Measurements from ENCODE around the gene RTP3. TPM values are rescaled to one million over a fixed set of nuclear protein-coding genes. Genes with fewer than 3 reads are reported as not detected.
"Not testable (repeated sequence)": the region's sequence is repeated elsewhere in the genome, so short reads cannot be mapped to it uniquely, and the experiment has no call there.

RTP3 gene
- total and polyA plus RNA-seq, 4 donors = not detected

- ATAC-seq (ENCODE audit: insufficient read depth, low FRiP score) (no peak), DNase-seq (no peak)
- no peaks in the 10 kb centered on the region for H3K27me3 ChIP-seq (ENCODE audit: control insufficient read depth in 3 of 3, insufficient read depth in 3 of 3, low read length in 2 of 3)
- 93 to 94% methylated on average over 5 of the region's 5 CpGs for WGBS, 2 donors
- no peaks in the 10 kb centered on the region for H3K36me3 ChIP-seq (ENCODE audit: control insufficient read depth in 4 of 4, insufficient read depth in 4 of 4, low read length in 4 of 4)
- H3K9ac ChIP-seq (ENCODE audit: insufficient read depth in 1 of 2, low read length in 2 of 2) = no peak overlapping the region
- no peak overlapping the region for H3K27ac ChIP-seq (ENCODE audit: low read depth in 1 of 2, low read length in 1 of 2)
- no peak overlapping the region for H3K4me3 ChIP-seq
- no peaks in the 10 kb centered on the region for H3K9me3 ChIP-seq (ENCODE audit: control insufficient read depth in 4 of 4, insufficient read depth in 3 of 4, low read length in 3 of 4)
- peaks cover 0 to 3% (median 0%) of the 10 kb centered on the region in 5 donors for H3K4me1 ChIP-seq (ENCODE audit: control insufficient read depth in 5 of 5, insufficient read depth in 5 of 5, low read length in 5 of 5)
- TF ChIP-seq CTCF (IDR thresholded peaks at IDR 0.05; ENCODE audit: control extremely low read depth, extremely low read depth) = no peak
These were observed 38.0 kb downstream of the RTP3 start for GRCh38 chr3:46535746-46536145.

GRCh38 chr3:46536758-46537157 is 39.0 kb downstream of the RTP3 start:
- ATAC-seq (ENCODE audit: insufficient read depth, low FRiP score) (no peak), DNase-seq (no peak)
- Histone ChIP-seq H3K4me1 (ENCODE audit: control insufficient read depth in 5 of 5, insufficient read depth in 5 of 5, low read length in 5 of 5) (peaks cover 0 to 3% (median 0%) of the 10 kb centered on the region in 5 donors), H3K36me3 (ENCODE audit: control insufficient read depth in 4 of 4, insufficient read depth in 4 of 4, low read length in 4 of 4) (no peaks in the 10 kb centered on the region), H3K27me3 (ENCODE audit: control insufficient read depth in 3 of 3, insufficient read depth in 3 of 3, low read length in 2 of 3) (no peaks in the 10 kb centered on the region), H3K9ac (ENCODE audit: insufficient read depth in 1 of 2, low read length in 2 of 2) (no peak overlapping the region), H3K27ac (ENCODE audit: low read depth in 1 of 2, low read length in 1 of 2) (no peak overlapping the region), H3K9me3 (ENCODE audit: control insufficient read depth in 4 of 4, insufficient read depth in 3 of 4, low read length in 3 of 4) (no peaks in the 10 kb centered on the region), H3K4me3 (no peak overlapping the region)
- no peak for TF ChIP-seq CTCF (IDR thresholded peaks at IDR 0.05; ENCODE audit: control extremely low read depth, extremely low read depth)

GRCh38 chr3:46537316-46537715 is 39.5 kb downstream of the RTP3 start:
- H3K9ac ChIP-seq (ENCODE audit: insufficient read depth in 1 of 2, low read length in 2 of 2) = no peak overlapping the region
- no peak for DNase-seq
- H3K36me3 ChIP-seq (ENCODE audit: control insufficient read depth in 4 of 4, insufficient read depth in 4 of 4, low read length in 4 of 4) = no peaks in the 10 kb centered on the region
- H3K4me3 ChIP-seq = no peak overlapping the region
- ATAC-seq (ENCODE audit: insufficient read depth, low FRiP score) = no peak
- peaks cover 0 to 3% (median 0%) of the 10 kb centered on the region in 5 donors for H3K4me1 ChIP-seq (ENCODE audit: control insufficient read depth in 5 of 5, insufficient read depth in 5 of 5, low read length in 5 of 5)
- H3K27ac ChIP-seq (ENCODE audit: low read depth in 1 of 2, low read length in 1 of 2) = no peak overlapping the region
- 86 to 92% methylated on average over 1 of the region's 1 CpG for WGBS, 2 donors
- no peaks in the 10 kb centered on the region for H3K9me3 ChIP-seq (ENCODE audit: control insufficient read depth in 4 of 4, insufficient read depth in 3 of 4, low read length in 3 of 4)
- H3K27me3 ChIP-seq (ENCODE audit: control insufficient read depth in 3 of 3, insufficient read depth in 3 of 3, low read length in 2 of 3) = no peaks in the 10 kb centered on the region
- TF ChIP-seq CTCF (IDR thresholded peaks at IDR 0.05; ENCODE audit: control extremely low read depth, extremely low read depth) = no peak

GRCh38 chr3:46537779-46538178 is 40.0 kb downstream of the RTP3 start:
- Histone ChIP-seq H3K9me3 (ENCODE audit: control insufficient read depth in 4 of 4, insufficient read depth in 3 of 4, low read length in 3 of 4) (no peaks in the 10 kb centered on the region), H3K27me3 (ENCODE audit: control insufficient read depth in 3 of 3, insufficient read depth in 3 of 3, low read length in 2 of 3) (no peaks in the 10 kb centered on the region), H3K4me1 (ENCODE audit: control insufficient read depth in 5 of 5, insufficient read depth in 5 of 5, low read length in 5 of 5) (peaks cover 0 to 3% (median 0%) of the 10 kb centered on the region in 5 donors), H3K9ac (ENCODE audit: insufficient read depth in 1 of 2, low read length in 2 of 2) (no peak overlapping the region), H3K4me3 (no peak overlapping the region), H3K36me3 (ENCODE audit: control insufficient read depth in 4 of 4, insufficient read depth in 4 of 4, low read length in 4 of 4) (no peaks in the 10 kb centered on the region), H3K27ac (ENCODE audit: low read depth in 1 of 2, low read length in 1 of 2) (no peak overlapping the region)
- no peak for TF ChIP-seq CTCF (IDR thresholded peaks at IDR 0.05; ENCODE audit: control extremely low read depth, extremely low read depth)
- DNase-seq (no peak), ATAC-seq (ENCODE audit: insufficient read depth, low FRiP score) (no peak)
- WGBS, 2 donors = 91 to 94% methylated on average over 5 of the region's 5 CpGs

GRCh38 chr3:46538425-46538802 is 40.6 kb downstream of the RTP3 start:
- not testable (repeated sequence) for H3K9me3 ChIP-seq (ENCODE audit: control insufficient read depth in 4 of 4, insufficient read depth in 3 of 4, low read length in 3 of 4); H3K4me3 ChIP-seq; H3K27me3 ChIP-seq (ENCODE audit: control insufficient read depth in 3 of 3, insufficient read depth in 3 of 3, low read length in 2 of 3); ATAC-seq (ENCODE audit: insufficient read depth, low FRiP score); H3K36me3 ChIP-seq (ENCODE audit: control insufficient read depth in 4 of 4, insufficient read depth in 4 of 4, low read length in 4 of 4); DNase-seq; H3K9ac ChIP-seq (ENCODE audit: insufficient read depth in 1 of 2, low read length in 2 of 2); H3K27ac ChIP-seq (ENCODE audit: low read depth in 1 of 2, low read length in 1 of 2); H3K4me1 ChIP-seq (ENCODE audit: control insufficient read depth in 5 of 5, insufficient read depth in 5 of 5, low read length in 5 of 5)
- 33 to 55% methylated on average over 5 of the region's 5 CpGs for WGBS, 2 donors
